Pulmonary artery endothelial cell (primary cell): Measurements from ENCODE around the gene HS6ST3. TPM values are rescaled to one million over a fixed set of nuclear protein-coding genes. Genes with fewer than 3 reads are reported as not detected.
"Not testable (repeated sequence)": the region's sequence is repeated elsewhere in the genome, so short reads cannot be mapped to it uniquely, and the experiment has no call there.

Source experiments
- DNase-seq: peaks from one replicate; pipeline ENCODE4 v3.0.0-alpha.2; 2011; ENCODE audit warnings: low read depth, low spot score
- total RNA-seq: library from RNA; depleted of rRNA; stranded (reverse); fragments of >200 nt; gene quantifications from 2 replicates; pipeline ENCODE4 v1.2.3, GENCODE V29; 2014

HS6ST3 gene
- total RNA-seq, 1 donor from 2014 or later, result 1.9 TPM

DNA sequence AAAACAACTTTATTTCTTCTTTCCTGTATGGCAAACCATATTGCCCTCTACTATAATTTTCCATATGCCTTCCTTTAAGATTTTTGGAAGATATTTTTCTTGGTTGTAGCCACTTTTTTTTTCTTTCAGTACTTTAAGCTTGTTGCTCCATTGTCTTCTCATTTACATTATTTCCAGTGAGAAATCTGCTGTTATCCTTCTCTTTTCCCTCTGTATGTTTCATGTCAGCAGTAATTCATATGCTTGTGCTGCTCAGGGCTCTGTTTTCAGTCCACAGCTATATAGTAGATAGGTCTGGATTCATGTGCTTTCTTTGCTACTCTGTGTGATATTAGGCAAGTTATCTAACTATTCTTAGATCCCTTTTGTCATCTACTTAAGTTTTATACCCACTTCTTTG, 636.7 kb downstream of the HS6ST3 start:
- DNase-seq, result no peak

DNA sequence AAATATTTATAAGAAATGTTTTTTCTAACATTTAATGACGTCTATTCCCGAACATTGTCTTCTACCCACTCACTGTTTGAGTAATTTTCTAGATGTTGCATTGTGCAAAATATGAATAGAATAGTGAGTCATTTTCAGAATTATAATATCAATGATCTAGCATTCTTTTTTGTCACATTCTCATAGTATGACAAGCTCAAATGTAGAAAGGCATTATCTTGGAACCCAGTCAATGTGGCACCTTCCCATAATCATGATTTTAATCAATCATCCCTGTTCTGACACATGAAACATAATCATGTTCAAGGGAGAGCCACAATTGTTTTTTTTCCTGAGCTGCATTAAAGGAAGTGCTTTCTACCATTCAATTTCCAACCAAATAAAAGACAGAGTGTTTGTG, 638.6 kb downstream of the HS6ST3 start:
- DNase-seq, result no peak

DNA sequence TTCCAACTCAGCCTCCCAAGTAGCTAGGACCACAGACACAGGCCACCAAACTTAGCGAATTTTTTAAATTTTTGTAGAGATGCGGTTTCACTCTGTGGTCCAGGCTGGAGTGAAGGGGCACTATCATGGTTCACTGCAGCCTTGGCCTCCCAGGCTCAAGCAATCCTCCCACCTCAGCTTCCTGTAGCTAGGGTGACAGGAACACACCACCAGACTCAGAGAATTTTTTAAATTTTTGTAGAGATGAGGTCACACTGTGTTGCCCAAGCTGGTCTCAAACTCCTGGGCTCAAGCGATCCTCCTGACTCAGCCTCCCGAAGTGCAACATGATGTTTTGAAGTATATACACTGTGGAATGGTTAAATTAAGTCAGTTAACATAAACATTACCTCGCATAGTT, 640.8 kb downstream of the HS6ST3 start:
- DNase-seq, result no peak

DNA sequence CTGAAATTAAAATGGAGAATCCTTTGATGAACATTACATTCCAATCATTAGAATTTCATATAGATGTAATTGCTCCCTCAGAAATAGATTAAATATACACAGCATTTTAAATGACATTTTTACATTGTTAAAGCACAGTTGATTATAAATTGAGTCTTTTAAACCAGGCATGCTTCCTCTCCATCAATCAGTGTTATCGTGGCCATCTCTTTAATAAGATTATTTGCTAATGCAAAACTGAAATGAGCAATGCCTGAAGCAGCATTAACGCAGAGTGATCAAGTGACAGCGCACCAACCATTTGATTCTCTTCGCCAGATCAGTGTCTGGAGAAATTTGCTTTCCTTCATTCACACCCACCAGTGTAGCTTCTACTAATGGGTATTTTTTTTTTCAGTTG, 644.6 kb downstream of the HS6ST3 start:
- DNase-seq, result no peak

DNA sequence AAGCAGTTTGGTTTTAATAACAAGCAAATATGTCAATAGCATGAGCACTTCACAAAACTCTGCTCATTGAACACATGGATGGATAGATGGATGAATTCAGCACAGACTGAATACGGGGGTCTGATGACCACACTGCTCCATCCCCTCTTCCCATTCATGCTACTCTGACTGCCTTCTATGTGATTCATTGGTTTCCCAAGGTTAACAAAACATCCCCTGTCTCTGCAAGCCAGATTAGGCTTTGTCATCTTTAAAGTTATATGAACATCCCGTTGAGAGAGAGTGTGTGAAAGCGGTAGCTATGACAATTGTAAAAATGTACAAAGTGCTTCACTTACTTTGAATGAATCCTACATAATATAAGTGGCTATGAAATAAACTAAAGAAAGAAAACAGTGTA, 651.9 kb downstream of the HS6ST3 start:
- no peak for DNase-seq

DNA sequence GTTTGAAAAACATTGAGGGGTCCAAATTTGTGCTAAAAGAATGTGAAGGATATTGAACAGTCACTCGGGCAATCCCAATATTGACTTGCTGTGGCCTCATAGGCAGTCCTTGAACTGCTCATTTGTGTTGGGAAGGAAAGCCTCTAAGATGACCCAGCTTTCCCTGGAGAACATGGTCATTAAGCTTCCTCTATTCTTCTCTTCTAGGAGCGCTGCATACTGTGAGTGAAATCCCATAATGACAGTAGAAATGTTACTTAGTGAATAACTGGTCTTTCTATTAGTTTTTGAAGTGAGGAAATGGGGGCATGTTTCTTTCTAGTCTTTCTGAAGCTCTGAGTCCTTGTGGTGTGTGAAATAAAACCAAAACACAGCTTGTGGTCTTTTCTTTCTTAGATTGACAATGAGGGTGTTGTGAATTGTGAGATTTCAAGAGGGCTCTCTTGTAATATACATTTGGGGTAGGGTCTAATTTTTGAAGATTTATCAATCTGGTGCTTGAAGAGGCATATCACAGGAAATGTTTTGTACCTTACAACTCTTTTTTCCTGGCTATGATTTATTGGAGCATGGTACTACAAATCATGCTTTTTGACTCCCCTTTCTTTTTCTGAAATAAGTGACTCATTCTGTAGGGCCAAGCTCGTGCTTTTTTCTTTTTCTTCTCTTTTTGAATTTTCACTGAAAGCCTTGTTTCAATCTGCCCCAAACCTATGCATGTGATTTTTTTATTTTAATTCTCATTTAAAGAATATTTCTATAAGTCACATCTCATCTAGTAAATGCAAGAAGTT, 653.6 kb downstream of the HS6ST3 start:
- DNase-seq, result no peak

DNA sequence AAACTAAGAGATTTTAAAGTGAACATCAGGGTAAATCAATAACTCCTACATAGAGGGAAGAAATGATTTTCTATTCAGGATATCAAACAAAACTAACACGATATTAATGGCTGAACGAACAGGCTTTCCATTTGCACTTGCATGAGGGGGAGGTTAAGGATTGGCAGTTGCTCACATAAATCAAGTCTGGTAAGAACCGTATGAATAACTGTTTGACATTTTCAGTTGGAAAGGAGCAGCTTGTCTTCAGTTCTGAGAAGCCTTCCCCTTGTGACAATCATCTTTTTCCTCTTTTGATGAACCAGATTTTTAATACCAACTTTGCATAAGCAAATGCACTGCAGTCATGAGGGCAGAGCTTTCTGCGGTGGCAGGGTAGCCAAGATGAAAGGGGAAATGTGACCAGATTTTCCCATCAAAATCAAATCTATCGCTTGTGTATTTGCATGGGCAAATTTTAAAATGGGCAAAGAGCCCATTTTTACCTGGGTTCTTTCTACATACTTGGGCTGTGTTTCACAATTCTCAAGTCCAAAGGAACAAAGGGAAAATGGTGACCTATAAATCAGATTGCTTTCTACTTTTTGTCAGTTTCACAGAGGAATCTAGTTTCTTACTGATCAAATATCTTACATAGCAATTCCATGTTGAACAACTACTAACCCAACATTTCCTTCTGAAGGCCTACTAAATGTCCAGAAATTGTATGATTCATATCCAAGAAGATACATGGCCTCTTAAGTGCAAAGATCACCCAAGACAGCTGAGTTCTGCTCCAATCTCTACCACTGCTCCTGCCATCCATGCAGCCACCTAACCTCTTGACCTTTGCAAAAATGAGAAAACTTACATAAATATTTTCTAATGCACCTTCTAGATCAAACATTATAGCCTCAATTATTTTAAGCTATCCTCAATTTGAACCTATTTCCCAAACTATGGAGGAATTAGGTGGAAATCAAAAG, 654.7 kb downstream of the HS6ST3 start:
- no peak for DNase-seq

DNA sequence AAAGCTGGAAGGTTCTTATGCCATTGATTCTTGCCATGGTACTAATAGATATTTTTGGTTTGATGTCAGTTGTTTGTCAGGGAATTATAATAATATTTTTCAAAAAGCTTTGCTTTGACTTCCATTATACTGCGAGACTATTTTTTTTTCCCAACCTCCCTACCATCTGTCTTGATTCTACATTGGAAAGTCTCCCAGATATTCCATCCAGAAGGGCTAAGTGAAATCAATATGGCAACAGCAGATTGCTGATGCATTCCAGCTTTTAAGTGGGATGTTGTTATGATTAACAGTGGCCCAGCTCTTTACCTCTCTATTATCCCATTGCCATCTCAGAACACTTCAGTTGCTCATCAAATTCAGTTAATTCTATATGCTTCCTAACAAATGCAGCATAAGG, 657.0 kb downstream of the HS6ST3 start:
- DNase-seq, result no peak

DNA sequence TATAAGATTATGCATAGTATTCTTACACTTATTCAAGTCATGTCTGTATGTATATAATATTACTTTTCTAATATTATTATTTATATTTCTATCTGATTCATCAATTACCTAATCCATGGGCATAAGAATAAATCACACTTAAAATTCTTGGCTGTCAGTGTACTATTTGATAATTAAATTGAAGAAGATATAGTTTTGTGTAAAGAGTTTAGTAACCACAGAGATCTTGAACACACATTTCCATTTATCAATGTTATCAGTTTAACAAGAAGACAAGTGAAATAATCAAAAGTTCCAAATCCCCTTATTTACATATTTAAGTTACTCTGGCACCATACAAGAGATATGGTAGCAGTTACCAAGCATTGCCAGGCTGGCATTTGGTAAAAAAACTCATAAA, 659.9 kb downstream of the HS6ST3 start:
- no peak for DNase-seq

DNA sequence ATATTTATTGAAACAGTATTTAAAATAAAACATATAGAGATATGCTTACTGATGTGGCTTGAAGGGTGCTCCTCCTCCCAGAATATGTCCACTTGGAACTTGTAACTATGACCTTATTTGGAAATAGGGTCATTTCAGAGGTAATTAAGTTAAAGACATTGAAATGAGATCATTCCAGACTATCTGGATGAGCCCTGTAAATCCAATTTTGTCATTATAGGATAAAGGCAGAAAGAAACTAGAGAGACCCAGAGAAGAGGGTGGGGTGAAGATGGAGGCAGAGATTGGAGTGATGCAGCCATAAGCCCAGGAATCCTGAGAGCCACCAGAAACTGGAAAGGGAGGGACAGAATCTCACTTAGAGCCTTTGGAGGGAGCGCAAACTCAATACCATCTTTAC, 661.2 kb downstream of the HS6ST3 start:
- DNase-seq, result no peak

DNA sequence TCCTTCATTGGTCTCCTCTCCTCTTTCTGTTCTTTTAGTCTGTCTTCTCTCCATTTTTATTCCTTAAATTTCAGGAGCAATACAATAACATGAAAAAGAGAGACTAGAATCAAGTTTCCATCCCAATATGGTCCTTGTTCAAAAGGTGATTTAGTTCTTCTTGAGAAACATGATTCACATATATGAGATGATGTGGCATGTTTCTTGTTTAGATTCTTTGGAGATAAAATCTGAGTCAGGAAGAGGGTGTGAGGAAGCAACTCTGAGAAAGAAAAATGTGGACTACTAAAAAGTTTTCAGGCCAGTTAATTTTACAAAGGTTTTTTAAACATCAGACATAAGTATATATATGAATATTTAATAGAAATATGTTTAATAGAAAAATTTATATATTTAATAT, 673.0 kb downstream of the HS6ST3 start:
- DNase-seq, result no peak

DNA sequence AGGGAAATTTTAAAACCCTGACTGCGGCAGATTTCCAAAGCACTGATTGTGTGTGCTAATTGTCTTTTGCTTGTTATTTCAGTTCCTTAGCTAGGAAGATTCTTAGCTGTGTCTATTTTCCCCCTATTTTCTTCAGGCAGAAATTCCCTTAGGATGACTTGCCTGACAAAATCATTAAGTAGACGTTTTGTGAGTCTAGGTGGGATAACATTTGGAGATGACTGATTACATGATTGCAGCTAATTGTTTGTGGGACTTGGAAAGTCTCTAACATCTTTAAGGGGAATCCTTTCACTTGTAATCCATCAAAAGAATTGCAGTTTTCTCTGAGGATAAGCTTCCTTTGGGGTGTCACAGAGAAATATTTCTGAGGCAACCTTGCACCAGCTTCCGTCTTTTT, 676.4 kb downstream of the HS6ST3 start:
- no peak for DNase-seq

DNA sequence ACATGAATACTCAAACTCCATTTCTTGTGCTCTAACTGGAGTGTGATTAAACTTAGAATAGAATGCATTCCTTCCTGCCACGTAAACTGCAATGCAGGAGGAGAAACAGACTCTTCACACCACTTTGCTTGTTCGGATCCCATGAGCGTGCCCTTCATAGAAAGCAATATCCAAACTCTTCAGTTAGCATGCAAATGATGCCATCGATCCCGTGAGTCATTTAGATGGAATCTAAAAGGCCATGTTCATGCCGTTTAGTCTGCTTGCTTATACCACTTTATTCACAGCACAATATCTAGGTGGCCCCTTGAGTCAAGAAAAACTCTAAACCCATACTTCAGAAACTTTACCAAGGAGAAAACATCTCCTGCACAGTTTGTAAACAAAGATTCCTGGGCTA, 678.6 kb downstream of the HS6ST3 start:
- no peak for DNase-seq

DNA sequence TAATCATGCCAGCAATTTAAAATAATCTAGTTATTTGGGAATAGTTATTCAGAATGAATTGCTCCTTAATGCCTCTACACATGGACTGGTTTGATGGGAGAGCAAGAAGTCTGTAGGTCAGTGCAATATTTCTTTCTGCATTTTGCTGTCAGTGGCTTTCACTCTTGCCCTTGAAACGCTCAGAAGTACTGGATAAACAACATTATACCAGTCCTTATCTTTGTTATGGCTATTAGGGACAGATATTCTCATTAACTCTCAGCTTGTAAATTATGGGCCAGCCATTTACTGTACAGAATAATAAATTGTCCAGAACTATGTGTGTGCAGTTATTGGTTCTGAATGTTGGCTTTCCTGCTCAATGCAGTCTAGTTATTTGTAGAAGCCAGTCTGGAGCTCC, 680.0 kb downstream of the HS6ST3 start:
- no peak for DNase-seq

DNA sequence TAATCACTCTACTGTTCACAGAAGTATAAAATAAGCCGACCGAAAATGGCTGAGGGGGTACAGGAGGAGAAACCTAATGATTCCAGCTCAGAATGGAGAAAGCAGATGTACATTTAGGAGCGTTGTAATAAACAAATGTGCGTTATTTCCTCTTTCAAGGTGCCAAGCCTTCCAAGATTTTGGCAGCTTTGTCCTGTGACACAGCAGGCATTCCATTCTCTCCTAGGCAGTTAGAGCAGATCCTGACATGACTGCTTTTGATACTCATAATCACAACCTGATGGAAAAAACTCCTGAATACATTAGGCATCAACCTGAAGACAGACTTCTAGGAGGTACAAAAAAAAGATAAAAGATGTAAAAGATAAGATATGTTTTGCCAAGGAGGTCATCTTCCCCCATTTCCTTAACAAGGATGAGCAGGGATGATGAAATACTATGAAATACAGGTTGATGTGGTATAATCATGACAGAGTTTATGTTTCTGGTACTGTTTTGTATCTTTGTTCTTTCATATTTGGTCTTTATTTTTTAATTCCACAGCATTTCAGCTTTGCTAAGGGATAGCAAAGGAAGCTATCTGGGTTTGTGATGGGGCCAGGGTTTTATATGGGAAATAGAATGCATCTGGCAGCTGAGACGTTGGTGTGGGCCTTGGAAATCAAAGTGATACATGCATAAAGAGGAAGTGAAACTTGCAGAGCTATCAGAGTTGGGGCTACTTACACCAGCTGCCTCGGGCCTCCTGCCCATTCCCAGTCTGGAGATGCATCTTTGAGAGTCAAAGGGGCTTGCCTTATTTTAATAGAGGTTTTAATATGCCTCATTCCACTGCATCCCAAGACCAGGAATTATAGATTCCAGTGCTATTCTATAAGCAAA, 681.8 kb downstream of the HS6ST3 start:
- no peak for DNase-seq

DNA sequence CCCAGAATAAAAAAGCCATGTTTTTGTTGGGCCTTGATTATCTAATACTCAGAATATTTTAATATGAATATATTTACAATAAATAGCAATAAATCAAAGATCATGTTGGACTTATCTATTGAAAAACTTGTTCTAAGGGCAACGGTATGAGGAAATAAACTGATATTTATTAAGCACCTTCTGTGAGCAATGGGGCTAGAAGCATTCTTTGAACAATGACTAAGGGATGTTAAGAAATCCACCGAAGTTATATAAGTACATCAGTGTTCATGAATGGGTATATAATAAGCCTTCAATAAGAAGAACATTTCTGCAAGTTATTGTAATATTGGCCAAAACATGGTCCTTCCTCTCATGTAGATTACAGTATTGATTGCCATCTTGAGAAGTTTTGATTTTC, 682.5 kb downstream of the HS6ST3 start:
- no peak for DNase-seq

DNA sequence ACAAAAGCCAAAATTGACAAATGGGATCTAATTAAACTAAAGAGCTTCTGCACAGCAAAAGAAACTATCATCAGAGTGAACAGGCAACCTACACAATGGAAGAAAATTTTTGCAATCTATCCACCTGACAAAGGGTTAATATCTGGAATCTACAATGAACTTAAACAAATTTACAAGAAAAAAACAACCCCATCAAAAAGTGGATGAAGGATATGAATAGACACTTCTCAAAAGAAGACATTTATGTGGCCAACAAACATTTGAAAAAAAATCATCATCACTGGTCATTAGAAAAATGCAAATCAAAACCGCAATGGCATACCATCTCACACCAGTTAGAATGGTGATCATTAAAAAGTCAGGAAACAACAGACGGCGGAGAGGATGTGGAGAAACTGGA, 688.4 kb downstream of the HS6ST3 start:
- not testable (repeated sequence) for DNase-seq

DNA sequence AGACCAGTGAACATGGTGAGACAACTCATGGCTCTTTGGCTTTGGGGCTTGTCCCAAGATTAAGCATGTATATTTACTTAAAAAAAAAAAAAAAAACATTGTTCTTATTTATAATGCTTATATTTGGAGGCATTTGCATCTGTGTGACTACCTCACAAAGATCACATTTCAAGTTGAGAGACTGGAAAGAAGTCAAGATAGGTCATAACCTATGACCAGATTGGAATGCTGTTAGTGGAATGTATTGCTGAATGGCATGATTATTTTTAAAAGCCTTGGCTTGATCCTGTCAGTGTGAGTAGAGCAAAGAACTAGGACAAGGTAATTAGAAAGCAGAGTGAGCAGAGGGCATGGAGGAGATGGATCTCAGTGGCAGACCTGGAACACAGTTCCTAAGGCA, 689.8 kb downstream of the HS6ST3 start:
- DNase-seq, result no peak

DNA sequence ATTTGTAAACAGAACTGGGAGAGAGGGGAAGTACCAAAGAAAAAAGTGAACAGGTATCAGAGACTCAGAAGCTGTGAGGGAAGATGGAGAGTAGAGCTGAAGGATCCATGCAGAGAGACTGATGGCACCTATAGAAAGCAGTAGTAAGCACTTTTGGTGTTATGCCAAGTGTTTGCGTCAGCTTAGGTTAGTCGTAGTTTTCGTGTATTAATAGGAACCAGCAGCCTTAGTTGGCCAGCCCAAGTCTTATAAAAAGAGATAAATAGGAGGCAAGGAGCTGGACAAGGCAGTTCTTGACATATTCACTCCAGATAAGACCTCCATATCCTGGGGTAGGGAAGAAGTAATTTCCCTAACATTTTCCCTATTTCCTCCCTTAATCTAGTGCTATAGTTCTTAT, 690.2 kb downstream of the HS6ST3 start:
- DNase-seq, result no peak

DNA sequence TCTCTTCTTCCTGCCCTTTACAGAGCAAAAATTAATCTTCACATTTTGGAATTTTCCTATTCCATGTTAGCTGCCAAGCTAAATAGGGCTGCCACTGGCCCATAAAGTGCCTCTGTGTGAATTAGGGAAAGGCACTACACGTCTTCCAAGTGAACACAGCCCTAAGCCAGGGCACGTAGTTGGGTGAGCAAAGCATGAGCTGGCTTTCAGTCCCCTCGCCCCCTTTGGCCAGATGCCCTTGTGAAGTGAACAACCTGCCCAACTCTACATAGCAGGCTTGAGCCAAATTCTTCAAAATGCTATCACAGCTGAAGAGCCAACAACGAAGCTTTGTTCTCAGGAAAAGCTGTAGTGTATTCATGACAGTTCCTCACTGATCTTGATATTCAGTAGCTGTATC, 691.2 kb downstream of the HS6ST3 start:
- DNase-seq, result no peak

DNA sequence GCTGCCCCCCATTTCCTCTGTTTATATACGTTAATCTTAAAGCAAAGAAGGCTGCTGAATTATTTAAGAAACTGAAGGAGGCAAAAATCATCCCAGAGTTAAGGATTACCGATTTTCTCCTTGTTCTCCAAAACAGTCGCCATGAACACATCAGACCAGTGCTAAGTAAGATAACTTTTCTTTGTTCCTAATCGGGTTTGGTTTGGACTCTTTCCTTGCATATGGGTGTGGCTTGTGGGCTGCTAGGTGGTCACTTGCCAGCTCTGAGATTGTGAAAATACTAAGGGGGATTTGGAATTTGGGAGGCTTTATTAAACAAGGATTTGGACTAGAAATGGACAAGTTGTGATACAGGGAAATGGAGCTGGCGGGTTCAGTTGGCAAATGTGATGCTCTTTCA, 692.3 kb downstream of the HS6ST3 start:
- no peak for DNase-seq

DNA sequence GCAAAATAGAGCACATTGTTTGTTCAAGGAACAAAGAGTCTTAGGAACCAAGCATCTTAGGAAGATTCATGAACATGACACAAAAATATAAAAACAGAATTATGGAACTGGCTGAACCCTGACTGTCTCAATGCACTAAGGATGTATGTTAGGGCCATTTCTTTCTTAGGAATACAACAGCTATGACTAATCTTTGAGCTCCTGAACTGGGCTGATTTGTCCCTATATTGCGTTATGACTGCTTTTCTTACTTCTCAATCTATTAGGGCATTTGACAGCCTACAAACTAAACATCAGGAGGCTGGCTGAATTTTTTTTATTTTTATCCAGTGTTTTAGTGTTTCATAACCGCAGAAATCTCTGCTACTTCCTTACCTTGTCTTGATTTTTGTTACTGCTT, 693.1 kb downstream of the HS6ST3 start:
- no peak for DNase-seq
